Measurements from ENCODE around the gene CHIC2. TPM values are rescaled to one million over a fixed set of nuclear protein-coding genes. Genes with fewer than 3 reads are reported as not detected.
A peak's percentile ranks its signal among the peaks of the same experiment; 100 is the strongest.
"Not testable (repeated sequence)": the region's sequence is repeated elsewhere in the genome, so short reads cannot be mapped to it uniquely, and the experiment has no call there.

CHIC2 gene
- 48.8 and 52.0 TPM in 2 replicates for total RNA-seq
- 32.1 and 39.4 TPM in 2 replicates for polyA plus RNA-seq
- polyA plus RNA-seq (2012), result 22.7 and 29.0 TPM in 2 replicates
- 0.82 and 3.2 TPM in 2 replicates for polyA minus RNA-seq (ENCODE audit: low replicate concordance)

DNA sequence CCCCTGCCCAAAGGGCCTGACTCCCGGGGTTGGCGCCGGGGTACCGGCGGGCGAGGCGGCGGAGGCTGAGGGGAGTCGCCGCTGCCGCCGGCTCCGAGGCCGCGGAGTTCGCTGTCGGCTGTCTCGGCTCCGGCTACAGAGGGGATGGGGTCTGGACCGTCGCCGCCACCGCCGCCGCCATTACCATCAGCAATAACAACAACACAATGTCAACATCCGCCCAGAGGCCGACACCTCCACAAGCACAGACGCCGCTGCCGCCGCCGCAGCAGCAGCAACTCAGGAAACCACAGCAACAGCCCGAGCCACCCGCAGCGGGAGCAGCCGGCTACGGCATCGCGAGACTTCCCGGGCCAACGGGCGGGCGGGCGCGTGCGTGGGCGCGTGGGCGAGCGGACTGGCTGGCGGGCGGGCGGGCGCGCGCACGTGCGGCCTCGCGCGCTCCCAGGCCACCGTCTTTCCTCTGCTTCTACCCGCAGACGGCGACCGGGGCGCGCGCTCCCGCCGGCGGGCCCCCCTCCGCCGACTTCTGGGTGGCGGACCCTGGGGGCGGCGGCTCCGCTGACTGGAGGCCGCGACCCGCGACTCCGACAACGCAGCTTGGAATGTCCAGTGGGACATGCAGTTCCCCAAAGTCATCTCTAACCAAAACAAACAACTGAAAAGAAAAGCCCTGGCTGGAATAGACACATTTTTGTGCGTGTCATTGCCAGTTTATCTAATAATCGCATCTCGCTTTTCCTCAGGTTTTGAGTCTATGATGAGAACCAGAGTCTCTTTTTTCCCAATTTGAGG is at the start of gene CHIC2:
TSS of gene CHIC2 (minus strand) at position 289 of the 795 bp plus-strand sequence. CDS start 305 bp downstream, outside the sequence.
- no peaks in the 10 kb centered on the region for H3K36me3 ChIP-seq (ENCODE audit: control insufficient read depth, insufficient read depth, low read length)
- peak within 1 kb of the TSS; percentile 86 to 95 (median 92) for H3K4me3 ChIP-seq (replicated peaks in 1 of 4; ENCODE audit: control extremely low read depth in 1 of 4, insufficient read depth in 1 of 4, low read depth in 3 of 4, low read length in 4 of 4)
- peaks cover 16% of the 10 kb centered on the region for H3K4me1 ChIP-seq (ENCODE audit: control insufficient read depth, extremely low read depth, insufficient read depth, low read length)
- peaks cover 47% of the 10 kb centered on the region for H3K79me2 ChIP-seq (ENCODE audit: control insufficient read depth, insufficient read depth, low read length)
- peak within 1 kb of the TSS; percentile 96 for H3K27ac ChIP-seq (ENCODE audit: insufficient read depth, low read length)
- no peak within 1 kb of the TSS for H2AFZ ChIP-seq (ENCODE audit: low read length)
- H3K9ac ChIP-seq (ENCODE audit: insufficient read depth, low read length), result peak within 1 kb of the TSS; percentile 98
- no peaks in the 10 kb centered on the region for H3K27me3 ChIP-seq (ENCODE audit: control insufficient read depth, insufficient read depth, low read length)
- TF ChIP-seq, protein P1, sequence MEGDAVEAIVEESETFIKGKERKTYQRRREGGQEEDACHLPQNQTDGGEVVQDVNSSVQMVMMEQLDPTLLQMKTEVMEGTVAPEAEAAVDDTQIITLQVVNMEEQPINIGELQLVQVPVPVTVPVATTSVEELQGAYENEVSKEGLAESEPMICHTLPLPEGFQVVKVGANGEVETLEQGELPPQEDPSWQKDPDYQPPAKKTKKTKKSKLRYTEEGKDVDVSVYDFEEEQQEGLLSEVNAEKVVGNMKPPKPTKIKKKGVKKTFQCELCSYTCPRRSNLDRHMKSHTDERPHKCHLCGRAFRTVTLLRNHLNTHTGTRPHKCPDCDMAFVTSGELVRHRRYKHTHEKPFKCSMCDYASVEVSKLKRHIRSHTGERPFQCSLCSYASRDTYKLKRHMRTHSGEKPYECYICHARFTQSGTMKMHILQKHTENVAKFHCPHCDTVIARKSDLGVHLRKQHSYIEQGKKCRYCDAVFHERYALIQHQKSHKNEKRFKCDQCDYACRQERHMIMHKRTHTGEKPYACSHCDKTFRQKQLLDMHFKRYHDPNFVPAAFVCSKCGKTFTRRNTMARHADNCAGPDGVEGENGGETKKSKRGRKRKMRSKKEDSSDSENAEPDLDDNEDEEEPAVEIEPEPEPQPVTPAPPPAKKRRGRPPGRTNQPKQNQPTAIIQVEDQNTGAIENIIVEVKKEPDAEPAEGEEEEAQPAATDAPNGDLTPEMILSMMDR (conservative IDR thresholded peaks at IDR 0.05 in 1 of 2, IDR thresholded peaks at IDR 0.05 in 1 of 2; ENCODE audit: low read depth in 1 of 2, low read length in 2 of 2), result no peak
- no peak for TF ChIP-seq EZH2 (IDR thresholded peaks at IDR 0.05; ENCODE audit: low read length, missing control alignments)
- H3K9me3 ChIP-seq (ENCODE audit: control insufficient read depth, insufficient read depth, low read depth, low read length), result no peaks in the 10 kb centered on the region
- peak; percentile 93 to 94 for DNase-seq (ENCODE audit: low read depth in 2 of 2)
- H4K20me1 ChIP-seq (ENCODE audit: control insufficient read depth, extremely low read depth, insufficient read depth, low read length), result peaks cover 4% of the 10 kb centered on the region
- H3K4me2 ChIP-seq (ENCODE audit: extremely low read depth, insufficient read depth, low read length), result peak within 1 kb of the TSS; percentile 85

DNA sequence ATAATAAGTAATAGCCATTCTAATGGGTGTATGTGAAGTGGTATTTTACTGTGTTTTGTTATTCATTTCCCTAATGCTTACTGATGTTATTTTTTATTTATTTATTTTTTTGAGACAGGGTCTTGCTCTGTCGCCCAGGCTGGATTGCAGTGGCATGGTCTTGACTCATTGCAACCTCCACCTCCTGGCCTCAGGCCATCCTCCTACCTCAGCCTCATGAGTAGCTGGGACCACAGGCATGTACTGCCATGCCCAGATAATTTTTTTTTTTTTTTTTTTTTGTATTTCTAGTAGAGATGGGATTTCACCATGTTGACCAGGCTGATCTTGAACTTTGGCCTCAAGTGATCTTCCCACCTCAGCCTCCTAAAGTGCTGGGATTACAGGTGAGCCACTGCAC is 48.8 kb upstream of the CHIC2 start:
- H3K9me3 ChIP-seq (ENCODE audit: control insufficient read depth, insufficient read depth, low read depth, low read length); H3K79me2 ChIP-seq (ENCODE audit: control insufficient read depth, insufficient read depth, low read length); H3K4me2 ChIP-seq (ENCODE audit: extremely low read depth, insufficient read depth, low read length); H3K9ac ChIP-seq (ENCODE audit: insufficient read depth, low read length); H3K4me1 ChIP-seq (ENCODE audit: control insufficient read depth, extremely low read depth, insufficient read depth, low read length); H4K20me1 ChIP-seq (ENCODE audit: control insufficient read depth, extremely low read depth, insufficient read depth, low read length); H3K27me3 ChIP-seq (ENCODE audit: control insufficient read depth, insufficient read depth, low read length); H3K36me3 ChIP-seq (ENCODE audit: control insufficient read depth, insufficient read depth, low read length); H3K27ac ChIP-seq (ENCODE audit: insufficient read depth, low read length); H3K4me3 ChIP-seq (replicated peaks in 1 of 4; ENCODE audit: control extremely low read depth in 1 of 4, insufficient read depth in 1 of 4, low read depth in 3 of 4, low read length in 4 of 4); H2AFZ ChIP-seq (ENCODE audit: low read length): not testable (repeated sequence)
- peak in 1 of 2 donors; percentile 30 for DNase-seq (ENCODE audit: low read depth in 2 of 2)

- H2AFZ ChIP-seq (ENCODE audit: low read length), result peak overlapping the region; percentile 61
- H3K4me2 ChIP-seq (ENCODE audit: extremely low read depth, insufficient read depth, low read length), result peak overlapping the region; percentile 48
- H3K4me3 ChIP-seq (replicated peaks in 1 of 4; ENCODE audit: control extremely low read depth in 1 of 4, insufficient read depth in 1 of 4, low read depth in 3 of 4, low read length in 4 of 4), result peak overlapping the region in 1 of 4 experiments; percentile 11
These were observed 45.6 kb upstream of the CHIC2 start for GRCh38 chr4:54110019-54110416.

More at GRCh38 chr4:54110019-54110416, 45.6 kb upstream of the CHIC2 start:
- TF ChIP-seq EZH2 (IDR thresholded peaks at IDR 0.05; ENCODE audit: low read length, missing control alignments), result no peak
- TF ChIP-seq, protein P1 (conservative IDR thresholded peaks at IDR 0.05 in 1 of 2, IDR thresholded peaks at IDR 0.05 in 1 of 2; ENCODE audit: low read depth in 1 of 2, low read length in 2 of 2), result no peak
- Histone ChIP-seq H4K20me1 (ENCODE audit: control insufficient read depth, extremely low read depth, insufficient read depth, low read length) (no peaks in the 10 kb centered on the region), H3K79me2 (ENCODE audit: control insufficient read depth, insufficient read depth, low read length) (no peaks in the 10 kb centered on the region), H3K36me3 (ENCODE audit: control insufficient read depth, insufficient read depth, low read length) (no peaks in the 10 kb centered on the region), H3K9me3 (ENCODE audit: control insufficient read depth, insufficient read depth, low read depth, low read length) (no peaks in the 10 kb centered on the region), H3K27ac (ENCODE audit: insufficient read depth, low read length) (no peak overlapping the region), H3K4me1 (ENCODE audit: control insufficient read depth, extremely low read depth, insufficient read depth, low read length) (no peaks in the 10 kb centered on the region), H3K9ac (ENCODE audit: insufficient read depth, low read length) (no peak overlapping the region), H3K27me3 (ENCODE audit: control insufficient read depth, insufficient read depth, low read length) (no peaks in the 10 kb centered on the region)
- DNase-seq (ENCODE audit: low read depth in 2 of 2), result no peak

Data from fibroblast of lung (primary cell).